ENCODE results near the gene DNAH17. TPM values are rescaled to one million over a fixed set of nuclear protein-coding genes. Genes with fewer than 3 reads are reported as not detected.
A peak's percentile ranks its signal among the peaks of the same experiment; 100 is the strongest.

Gene DNAH17
- total RNA-seq, 1 donor from 2014 or later = not detected

DNA sequence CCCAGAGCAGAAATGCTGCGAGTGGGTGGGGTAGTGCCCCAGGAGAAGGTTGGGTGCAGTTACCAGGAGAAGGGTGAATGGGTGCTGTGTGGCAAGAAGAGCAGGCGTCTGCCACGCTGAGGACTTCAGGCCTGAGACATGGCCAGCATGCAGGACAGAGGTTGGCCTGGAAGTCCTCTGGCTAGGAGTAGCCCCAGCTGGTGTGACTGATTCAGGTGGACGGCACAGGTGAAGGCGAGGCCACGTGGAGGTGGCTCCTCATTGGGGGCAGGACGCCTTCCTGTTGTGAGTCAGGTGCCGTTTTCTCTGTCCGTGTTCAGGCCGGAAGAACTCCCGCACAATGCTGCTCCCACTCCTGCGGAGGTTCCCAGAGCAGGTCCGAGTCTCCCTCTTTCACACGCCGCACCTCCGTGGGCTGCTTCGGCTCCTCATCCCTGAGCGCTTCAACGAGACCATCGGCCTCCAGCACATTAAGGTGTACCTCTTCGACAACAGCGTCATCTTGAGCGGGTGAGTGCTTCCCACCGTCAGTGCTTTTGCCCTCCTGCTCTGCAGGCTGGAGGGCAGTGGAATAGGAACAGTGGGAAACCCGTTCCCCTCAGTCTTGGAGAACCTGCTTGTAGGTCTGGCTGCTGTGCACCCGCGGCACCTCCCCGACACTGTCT, 178.0 kb downstream of the DNAH17 start:
- DNase-seq = no peak
- Histone ChIP-seq H3K4me3 (no peak overlapping the region), H3K36me3 (peaks cover 65% of the 10 kb centered on the region), H3K27me3 (ENCODE audit: low read depth) (no peaks in the 10 kb centered on the region), H3K9me3 (replicated peaks) (no peaks in the 10 kb centered on the region), H3K27ac (replicated peaks) (no peak overlapping the region), H3K4me1 (peaks cover 62% of the 10 kb centered on the region)
- intact Hi-C loops (cut with micrococcal nuclease) = no loop called here
- TF ChIP-seq, protein P1, sequence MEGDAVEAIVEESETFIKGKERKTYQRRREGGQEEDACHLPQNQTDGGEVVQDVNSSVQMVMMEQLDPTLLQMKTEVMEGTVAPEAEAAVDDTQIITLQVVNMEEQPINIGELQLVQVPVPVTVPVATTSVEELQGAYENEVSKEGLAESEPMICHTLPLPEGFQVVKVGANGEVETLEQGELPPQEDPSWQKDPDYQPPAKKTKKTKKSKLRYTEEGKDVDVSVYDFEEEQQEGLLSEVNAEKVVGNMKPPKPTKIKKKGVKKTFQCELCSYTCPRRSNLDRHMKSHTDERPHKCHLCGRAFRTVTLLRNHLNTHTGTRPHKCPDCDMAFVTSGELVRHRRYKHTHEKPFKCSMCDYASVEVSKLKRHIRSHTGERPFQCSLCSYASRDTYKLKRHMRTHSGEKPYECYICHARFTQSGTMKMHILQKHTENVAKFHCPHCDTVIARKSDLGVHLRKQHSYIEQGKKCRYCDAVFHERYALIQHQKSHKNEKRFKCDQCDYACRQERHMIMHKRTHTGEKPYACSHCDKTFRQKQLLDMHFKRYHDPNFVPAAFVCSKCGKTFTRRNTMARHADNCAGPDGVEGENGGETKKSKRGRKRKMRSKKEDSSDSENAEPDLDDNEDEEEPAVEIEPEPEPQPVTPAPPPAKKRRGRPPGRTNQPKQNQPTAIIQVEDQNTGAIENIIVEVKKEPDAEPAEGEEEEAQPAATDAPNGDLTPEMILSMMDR (IDR thresholded peaks at IDR 0.05; ENCODE audit: borderline replicate concordance) = no peak

DNA sequence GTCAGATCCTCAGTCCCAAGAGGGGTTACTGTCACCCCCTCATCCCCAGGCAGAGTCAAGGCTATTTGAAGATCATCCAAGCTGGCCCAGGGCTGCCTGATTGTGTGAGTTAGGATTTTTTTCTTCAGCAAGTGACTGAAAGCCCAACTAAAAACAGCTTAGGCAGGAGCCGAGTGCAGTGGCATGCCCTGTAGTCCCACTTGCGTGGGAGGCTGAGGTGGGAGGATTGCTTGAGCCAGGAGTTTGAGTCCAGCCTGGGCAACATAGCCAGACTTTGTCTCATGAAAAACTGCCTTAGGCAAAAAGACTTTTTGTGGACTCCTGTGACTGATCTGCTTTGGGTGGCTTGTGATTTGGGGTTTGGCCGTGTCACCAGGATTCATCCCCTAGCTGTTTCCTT, 178.8 kb downstream of the DNAH17 start:
- intact Hi-C loops (cut with micrococcal nuclease) = no loop called here
- Histone ChIP-seq H3K4me3 (no peak overlapping the region), H3K4me1 (peaks cover 63% of the 10 kb centered on the region), H3K9me3 (replicated peaks) (no peaks in the 10 kb centered on the region), H3K27ac (replicated peaks) (peak overlapping the region; percentile 90), H3K36me3 (peaks cover 59% of the 10 kb centered on the region), H3K27me3 (ENCODE audit: low read depth) (no peaks in the 10 kb centered on the region)
- TF ChIP-seq, protein P1 (IDR thresholded peaks at IDR 0.05; ENCODE audit: borderline replicate concordance) = no peak
- DNase-seq = no peak

DNA sequence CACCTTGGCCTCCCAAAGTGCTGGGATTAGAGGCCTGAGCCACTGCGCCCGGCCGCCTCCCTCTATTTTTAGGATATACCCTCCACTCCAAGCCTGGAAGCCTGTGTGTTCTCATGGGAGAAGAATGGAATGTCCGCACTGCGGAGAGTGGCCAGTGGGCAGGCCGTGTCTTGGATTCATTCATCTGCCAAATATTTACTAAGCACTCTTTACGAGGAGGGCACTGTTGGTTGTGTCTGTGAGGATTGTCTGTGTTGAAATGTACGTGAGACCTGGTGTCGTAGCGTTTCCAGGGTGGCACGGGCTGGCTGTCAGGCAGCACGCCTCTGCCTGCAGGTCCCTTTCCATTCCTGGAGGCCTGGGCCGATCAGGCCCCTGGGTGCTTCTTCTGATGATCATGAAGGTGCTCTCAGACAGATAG, 179.5 kb downstream of the DNAH17 start:
- H3K4me1 ChIP-seq = peaks cover 64% of the 10 kb centered on the region
- DNase-seq = peak; percentile 56
- no peaks in the 10 kb centered on the region for H3K27me3 ChIP-seq (ENCODE audit: low read depth)
- TF ChIP-seq, protein P1 (IDR thresholded peaks at IDR 0.05; ENCODE audit: borderline replicate concordance) = no peak
- H3K27ac ChIP-seq (replicated peaks) = peak overlapping the region; percentile 90
- intact Hi-C loops (cut with micrococcal nuclease) = no loop called here
- no peaks in the 10 kb centered on the region for H3K9me3 ChIP-seq (replicated peaks)
- peaks cover 55% of the 10 kb centered on the region for H3K36me3 ChIP-seq
- no peak overlapping the region for H3K4me3 ChIP-seq

DNA sequence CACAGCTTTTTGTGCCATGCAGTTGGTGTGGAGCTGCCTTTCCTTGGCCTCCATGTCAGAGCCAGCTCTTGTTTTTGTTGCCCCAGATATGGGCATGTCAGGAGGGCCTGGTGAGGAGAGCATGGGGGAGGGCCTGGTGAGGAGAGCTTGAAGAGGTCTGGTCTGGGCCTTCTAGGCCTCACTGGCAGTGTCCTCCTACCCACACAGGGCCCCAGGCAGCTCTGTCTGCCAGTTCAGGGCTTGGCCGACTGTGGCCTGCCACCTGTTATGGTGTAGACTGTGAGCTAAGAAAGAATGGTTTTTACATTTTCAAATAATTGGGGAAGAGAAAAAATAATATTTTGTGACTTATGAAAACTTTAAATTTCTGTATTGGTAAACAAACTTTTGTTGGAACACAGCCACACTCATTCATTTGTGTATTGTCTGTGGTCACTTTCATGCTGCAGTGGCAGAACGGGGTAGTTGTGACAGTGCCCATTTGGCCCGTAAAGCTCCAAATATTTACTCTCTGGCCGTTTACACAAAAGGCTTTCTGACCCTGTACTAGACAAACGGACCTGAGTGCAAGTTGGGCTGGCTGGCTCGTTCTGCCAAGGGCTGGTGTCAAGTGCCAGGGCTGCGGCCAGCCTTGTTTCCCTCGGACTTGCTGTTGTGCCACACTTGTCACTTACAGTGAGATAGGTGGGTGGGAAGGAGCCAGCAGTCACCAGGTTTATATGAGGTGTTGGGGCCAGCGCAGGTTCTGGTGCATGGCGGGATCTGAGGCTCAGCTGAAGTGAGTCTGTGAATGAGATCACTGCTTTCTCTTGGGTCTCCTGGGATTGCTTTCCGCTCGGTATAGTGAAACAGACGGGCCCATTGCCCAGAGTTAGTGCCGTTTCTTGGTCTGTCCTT, 180.5 kb downstream of the DNAH17 start:
- peak; percentile 58 for DNase-seq
- Histone ChIP-seq H3K27ac (replicated peaks) (peak overlapping the region; percentile 90), H3K9me3 (replicated peaks) (no peaks in the 10 kb centered on the region), H3K27me3 (ENCODE audit: low read depth) (no peaks in the 10 kb centered on the region), H3K4me1 (peaks cover 73% of the 10 kb centered on the region), H3K4me3 (peak overlapping the region; percentile 14), H3K36me3 (peaks cover 46% of the 10 kb centered on the region)
- intact Hi-C loops (cut with micrococcal nuclease) = no loop called here
- TF ChIP-seq, protein P1 (IDR thresholded peaks at IDR 0.05; ENCODE audit: borderline replicate concordance) = no peak

DNA sequence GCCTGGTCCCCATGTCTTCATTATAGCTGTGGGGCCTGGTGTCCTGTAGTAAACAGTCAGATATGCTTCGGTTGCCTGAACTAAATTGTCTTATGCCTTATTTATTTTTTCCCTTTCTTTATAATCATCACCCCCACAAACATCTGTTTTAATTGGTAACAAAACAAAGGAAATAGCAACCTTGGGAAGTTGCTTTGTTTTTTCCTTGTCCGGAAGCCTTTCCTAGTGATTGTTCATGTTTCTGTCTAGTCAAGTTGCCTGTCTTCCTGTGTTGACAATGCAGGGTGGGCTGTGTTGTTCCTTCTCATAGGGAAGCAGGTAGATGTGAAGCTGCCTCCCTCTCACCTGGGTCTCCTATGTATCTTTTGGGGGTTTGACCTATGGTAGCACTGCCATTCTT, 182.0 kb downstream of the DNAH17 start:
- no peak for DNase-seq
- Histone ChIP-seq H3K27me3 (ENCODE audit: low read depth) (no peaks in the 10 kb centered on the region), H3K27ac (replicated peaks) (peak overlapping the region; percentile 90), H3K4me3 (no peak overlapping the region), H3K36me3 (peaks cover 34% of the 10 kb centered on the region), H3K9me3 (replicated peaks) (no peaks in the 10 kb centered on the region), H3K4me1 (peaks cover 82% of the 10 kb centered on the region)
- TF ChIP-seq, protein P1 (IDR thresholded peaks at IDR 0.05; ENCODE audit: borderline replicate concordance) = no peak
- intact Hi-C loops (cut with micrococcal nuclease) = no loop called here
